GM21723 (cell line): ENCODE data around the gene BTBD9.

Source experiments
- ATAC-seq: cut with Tn5 transposase; IDR thresholded peaks from one replicate; pipeline ENCODE4 v1.9.1; 2021; ENCODE audit warnings: mild to moderate bottlenecking, moderate library complexity; ENCODE audit not compliant: unreplicated experiment

BTBD9 gene

GRCh38 chr6:38487423-38487822, 152.3 kb downstream of the BTBD9 start:
- no peak for ATAC-seq

GRCh38 chr6:38485488-38485887, 154.2 kb downstream of the BTBD9 start:
- no peak for ATAC-seq

- ATAC-seq: no peak
Measured at GRCh38 chr6:38484656-38485055, 155.1 kb downstream of the BTBD9 start.

- peak; percentile 72 for ATAC-seq
Measured at GRCh38 chr6:38483526-38483925, 156.2 kb downstream of the BTBD9 start.

GRCh38 chr6:38482466-38482865, 157.3 kb downstream of the BTBD9 start:
- ATAC-seq: no peak

- ATAC-seq: no peak
Measured at GRCh38 chr6:38481851-38482250, 157.9 kb downstream of the BTBD9 start.

- no peak for ATAC-seq
Measured at GRCh38 chr6:38481211-38481836, 158.4 kb downstream of the BTBD9 start.

- ATAC-seq: no peak
Measured at GRCh38 chr6:38480036-38480435, 159.7 kb downstream of the BTBD9 start.

GRCh38 chr6:38479331-38479730, 160.4 kb downstream of the BTBD9 start:
- ATAC-seq: no peak

GRCh38 chr6:38477680-38478260, 162.0 kb downstream of the BTBD9 start:
- ATAC-seq: no peak

GRCh38 chr6:38476888-38477287, 162.8 kb downstream of the BTBD9 start:
- ATAC-seq: no peak

- no peak for ATAC-seq
Measured at GRCh38 chr6:38476141-38476540, 163.6 kb downstream of the BTBD9 start.

- ATAC-seq: no peak
Measured at GRCh38 chr6:38470548-38470947, 169.2 kb downstream of the BTBD9 start.

- ATAC-seq: no peak
Measured at GRCh38 chr6:38467566-38467965, 172.2 kb downstream of the BTBD9 start.

- ATAC-seq: no peak
Measured at GRCh38 chr6:38460186-38460585, 179.5 kb downstream of the BTBD9 start.

GRCh38 chr6:38459291-38459690, 180.4 kb downstream of the BTBD9 start:
- no peak for ATAC-seq

GRCh38 chr6:38453861-38454260, 185.9 kb downstream of the BTBD9 start:
- ATAC-seq: no peak

GRCh38 chr6:38452816-38453660, 186.7 kb downstream of the BTBD9 start:
- ATAC-seq: no peak

GRCh38 chr6:38450717-38451116, 189.0 kb downstream of the BTBD9 start:
- no peak for ATAC-seq

- ATAC-seq: no peak
Measured at GRCh38 chr6:38445925-38446324, 193.8 kb downstream of the BTBD9 start.

GRCh38 chr6:38445336-38445735, 194.4 kb downstream of the BTBD9 start:
- no peak for ATAC-seq
